HG03103 (cell line): ENCODE measurements around the gene MTMR3.

ENCODE experiments used
- ATAC-seq: cut with Tn5 transposase; IDR thresholded peaks from one replicate; pipeline ENCODE4 v1.9.1; 2021; ENCODE audit warnings: low read depth; ENCODE audit not compliant: unreplicated experiment

Gene MTMR3

GRCh38 chr22:30021881-30022619, 139.1 kb downstream of the MTMR3 start:
- no peak for ATAC-seq

- ATAC-seq = no peak
Measured at GRCh38 chr22:30023099-30023660, 140.2 kb downstream of the MTMR3 start.

- no peak for ATAC-seq
Measured at GRCh38 chr22:30024231-30024630, 141.3 kb downstream of the MTMR3 start.

- no peak for ATAC-seq
Measured at GRCh38 chr22:30025221-30025620, 142.2 kb downstream of the MTMR3 start.

GRCh38 chr22:30026756-30027155, 143.8 kb downstream of the MTMR3 start:
- no peak for ATAC-seq

- no peak for ATAC-seq
Measured at GRCh38 chr22:30027169-30027568, 144.2 kb downstream of the MTMR3 start.

GRCh38 chr22:30027791-30028190, 144.8 kb downstream of the MTMR3 start:
- no peak for ATAC-seq

GRCh38 chr22:30028731-30029130, 145.8 kb downstream of the MTMR3 start:
- ATAC-seq = no peak

GRCh38 chr22:30029512-30029911, 146.5 kb downstream of the MTMR3 start:
- ATAC-seq = no peak

- ATAC-seq = no peak
Measured at GRCh38 chr22:30030329-30030728, 147.4 kb downstream of the MTMR3 start.

GRCh38 chr22:30031328-30031727, 148.4 kb downstream of the MTMR3 start:
- no peak for ATAC-seq

- no peak for ATAC-seq
Measured at GRCh38 chr22:30031764-30032455, 148.9 kb downstream of the MTMR3 start.

GRCh38 chr22:30033137-30033536, 150.2 kb downstream of the MTMR3 start:
- ATAC-seq = no peak

GRCh38 chr22:30033901-30034300, 150.9 kb downstream of the MTMR3 start:
- ATAC-seq = no peak

GRCh38 chr22:30036656-30037055, 153.7 kb downstream of the MTMR3 start:
- no peak for ATAC-seq

GRCh38 chr22:30038219-30038618, 155.2 kb downstream of the MTMR3 start:
- ATAC-seq = no peak

GRCh38 chr22:30040499-30041260, 157.7 kb downstream of the MTMR3 start:
- no peak for ATAC-seq

GRCh38 chr22:30041475-30041874, 158.5 kb downstream of the MTMR3 start:
- no peak for ATAC-seq

GRCh38 chr22:30041881-30042280, 158.9 kb downstream of the MTMR3 start:
- ATAC-seq = no peak

GRCh38 chr22:30043161-30043560, 160.2 kb downstream of the MTMR3 start:
- no peak for ATAC-seq

- ATAC-seq = no peak
Measured at GRCh38 chr22:30044369-30044768, 161.4 kb downstream of the MTMR3 start.
